A673 (cell line): ENCODE measurements around the gene ATP2A3. TPM values are rescaled to one million over a fixed set of nuclear protein-coding genes. Genes with fewer than 3 reads are reported as not detected.

ENCODE experiments used
- BruUV-seq: library from RNA; stranded (reverse); fragments of 400-500 nt; replicated peaks from 2 replicates; lab custom pipeline; 2021; lab: Mats Ljungman, UMichigan
- CTCF ChIA-PET: fragments of 300-600 bp; sonication (Branson Sonifier 250); formaldehyde crosslinking; loops from one replicate; lab custom pipeline; 2022; ENCODE audit warnings: antibody characterized with exemption; lab: Charles Lee
- POLR2A ChIA-PET: fragments of 300-600 bp; sonication (Branson Sonifier 250); formaldehyde crosslinking; loops from one replicate; lab custom pipeline; 2022; ENCODE audit warnings: antibody characterized with exemption; ENCODE audit not compliant: low non-redundant PET; lab: Charles Lee
- DNase-seq: peaks from one replicate; pipeline ENCODE4 v3.0.0-alpha.2; 2015; ENCODE audit warnings: low spot score
- H3K27ac ChIP-seq: fragments of 200-600 bp; sonication (generic); 2 replicates; pipeline ENCODE4 v1.5.1; 2016; ENCODE audit warnings: mixed run types, low read depth, mild to moderate bottlenecking, mixed read lengths, antibody characterized with exemption, low read length; ENCODE audit not compliant: poor library complexity, severe bottlenecking
- H3K27me3 ChIP-seq: fragments of 200-600 bp; sonication (generic); replicated peaks from 2 replicates; pipeline ENCODE4 v1.6.1; 2017; ENCODE audit warnings: mixed run types, low read depth, mild to moderate bottlenecking, mixed read lengths, antibody characterized with exemption, low read length; ENCODE audit not compliant: insufficient read depth, poor library complexity
- H3K36me3 ChIP-seq: fragments of 200-600 bp; sonication (generic); 2 replicates; pipeline ENCODE4 v1.6.1; 2016; ENCODE audit warnings: mixed run types, mild to moderate bottlenecking, mixed read lengths, antibody characterized with exemption, low read length; ENCODE audit not compliant: insufficient read depth, poor library complexity, severe bottlenecking
- H3K4me1 ChIP-seq: fragments of 200-600 bp; sonication (generic); 2 replicates; pipeline ENCODE4 v1.6.1; 2017; ENCODE audit warnings: mixed run types, mild to moderate bottlenecking, mixed read lengths, antibody characterized with exemption, low read length; ENCODE audit not compliant: insufficient read depth, poor library complexity, severe bottlenecking
- H3K4me3 ChIP-seq: fragments of 200-600 bp; sonication (generic); 2 replicates; pipeline ENCODE4 v1.5.1; 2016; ENCODE audit warnings: low read depth, mixed run types, mild to moderate bottlenecking, mixed read lengths, low read length; ENCODE audit not compliant: poor library complexity, severe bottlenecking
- H3K9me3 ChIP-seq: fragments of 200-600 bp; sonication (generic); 2 replicates; pipeline ENCODE4 v1.6.1; 2016; ENCODE audit warnings: mixed run types, low read depth, mild to moderate bottlenecking, mixed read lengths, antibody characterized with exemption, low read length; ENCODE audit not compliant: poor library complexity, severe bottlenecking
- CTCF ChIP-seq: fragments of 300-800, 200-600 bp; sonication (generic); conservative IDR thresholded peaks from 2 replicates; pipeline ENCODE4 v1.5.1; 2017; ENCODE audit warnings: low read depth, mild to moderate bottlenecking, antibody characterized with exemption, low read length, moderate library complexity, mixed read lengths
- EZH2 ChIP-seq: fragments of 200-600 bp; sonication (generic); IDR thresholded peaks from 2 replicates; pipeline ENCODE4 v1.6.1; 2017; ENCODE audit warnings: borderline replicate concordance, low read depth, mild to moderate bottlenecking, mixed read lengths, antibody characterized with exemption, low read length; ENCODE audit not compliant: poor library complexity, severe bottlenecking
- intact Hi-C: fragments of 100-400 bp; cut with micrococcal nuclease; formaldehyde crosslinking; loops from one replicate; pipeline ENCODE4 v1.10.0; 2022; ENCODE audit not compliant: unreplicated experiment
- total RNA-seq: library from RNA; stranded (reverse); gene quantifications from 2 replicates; pipeline ENCODE4 v1.2.3, GENCODE V29; 2021

The ATP2A3 gene
- total RNA-seq, 1 experiment from 2014 or later, result 0.17 TPM

GRCh38 chr17:3935825-3936355, 28.3 kb downstream of the ATP2A3 start:
- H3K27ac ChIP-seq, result no peak overlapping the region
- no peaks in the 10 kb centered on the region for H3K4me1 ChIP-seq
- no peaks in the 10 kb centered on the region for H3K36me3 ChIP-seq
- TF ChIP-seq CTCF, result no peak
- no peak for TF ChIP-seq EZH2
- no peak overlapping the region for H3K4me3 ChIP-seq
- H3K9me3 ChIP-seq, result no peaks in the 10 kb centered on the region
- ChIA-PET POLR2A (no interaction called here), CTCF (interaction anchor here (0.6 kb wide), 1 partner anchor 275 kb away, joined by 3 read pairs; no protein-coding TSS in a partner anchor)
- no peaks in the 10 kb centered on the region for H3K27me3 ChIP-seq
- intact Hi-C loops, result loop anchor here (5.0 kb wide), 1 partner anchor 66 kb away; no protein-coding TSS in a partner anchor
- no TSS peak for BruUV-seq
- no peak for DNase-seq

- no peaks in the 10 kb centered on the region for H3K27me3 ChIP-seq
- BruUV-seq, result no TSS peak
- H3K4me3 ChIP-seq, result no peak overlapping the region
- H3K27ac ChIP-seq, result no peak overlapping the region
- CTCF ChIA-PET, result no interaction called here
- no peaks in the 10 kb centered on the region for H3K9me3 ChIP-seq
- intact Hi-C loops, result loop anchor here (5.0 kb wide), 1 partner anchor 67 kb away; no protein-coding TSS in a partner anchor
- POLR2A ChIA-PET, result no interaction called here
- TF ChIP-seq CTCF (peak; percentile 74), EZH2 (no peak)
- H3K36me3 ChIP-seq, result no peaks in the 10 kb centered on the region
- H3K4me1 ChIP-seq, result no peaks in the 10 kb centered on the region
- DNase-seq, result peak; percentile 84
These were observed 29.1 kb downstream of the ATP2A3 start for GRCh38 chr17:3935140-3935542.

- intact Hi-C loops, result no loop called here
- H3K27me3 ChIP-seq, result no peaks in the 10 kb centered on the region
- H3K4me1 ChIP-seq, result no peaks in the 10 kb centered on the region
- TF ChIP-seq EZH2 (no peak), CTCF (no peak)
- no peak overlapping the region for H3K27ac ChIP-seq
- CTCF ChIA-PET, result no interaction called here
- DNase-seq, result no peak
- H3K36me3 ChIP-seq, result no peaks in the 10 kb centered on the region
- H3K4me3 ChIP-seq, result no peak overlapping the region
- no peaks in the 10 kb centered on the region for H3K9me3 ChIP-seq
- POLR2A ChIA-PET, result no interaction called here
- no TSS peak for BruUV-seq
These were observed 34.5 kb downstream of the ATP2A3 start for GRCh38 chr17:3929764-3930163.
